Measurements from ENCODE around the gene EIF2S1.

DNA sequence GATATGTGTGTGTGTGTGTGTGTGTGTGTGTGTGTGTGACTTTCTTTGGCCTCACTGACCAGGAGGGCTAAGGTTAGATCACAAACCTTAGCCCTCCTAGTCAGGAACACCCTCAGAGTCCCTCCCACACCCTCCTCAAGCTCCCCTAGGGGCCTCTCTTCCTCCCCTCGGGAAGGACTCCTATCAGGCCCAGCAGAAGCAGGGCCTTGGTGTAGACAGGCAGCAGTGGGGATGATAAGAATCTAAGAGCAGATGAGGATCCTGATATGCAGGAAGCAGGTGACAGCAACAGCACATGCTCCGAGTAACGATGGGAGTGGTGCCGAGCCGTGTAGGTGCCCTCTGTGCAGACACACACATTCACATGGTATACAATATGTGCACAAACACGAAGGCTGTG, 31.1 kb downstream of the EIF2S1 start:
- TF ChIP-seq POLR2AphosphoS5 (IDR thresholded peaks at IDR 0.05; ENCODE audit: low read depth, low read length): no peak
- TF ChIP-seq POLR2A (IDR thresholded peaks at IDR 0.05; ENCODE audit: low read depth, low read length): no peak
- TF ChIP-seq TAF1 (IDR thresholded peaks at IDR 0.05; ENCODE audit: low read depth, low read length): no peak
- no peak for TF ChIP-seq POU2F2 (IDR thresholded peaks at IDR 0.05; ENCODE audit: low read depth, low read length)
- TF ChIP-seq SPI1 (IDR thresholded peaks at IDR 0.05; ENCODE audit: low read depth, low read length): no peak
